ENCODE measurements around the gene KLHL35.

Gene KLHL35

DNA sequence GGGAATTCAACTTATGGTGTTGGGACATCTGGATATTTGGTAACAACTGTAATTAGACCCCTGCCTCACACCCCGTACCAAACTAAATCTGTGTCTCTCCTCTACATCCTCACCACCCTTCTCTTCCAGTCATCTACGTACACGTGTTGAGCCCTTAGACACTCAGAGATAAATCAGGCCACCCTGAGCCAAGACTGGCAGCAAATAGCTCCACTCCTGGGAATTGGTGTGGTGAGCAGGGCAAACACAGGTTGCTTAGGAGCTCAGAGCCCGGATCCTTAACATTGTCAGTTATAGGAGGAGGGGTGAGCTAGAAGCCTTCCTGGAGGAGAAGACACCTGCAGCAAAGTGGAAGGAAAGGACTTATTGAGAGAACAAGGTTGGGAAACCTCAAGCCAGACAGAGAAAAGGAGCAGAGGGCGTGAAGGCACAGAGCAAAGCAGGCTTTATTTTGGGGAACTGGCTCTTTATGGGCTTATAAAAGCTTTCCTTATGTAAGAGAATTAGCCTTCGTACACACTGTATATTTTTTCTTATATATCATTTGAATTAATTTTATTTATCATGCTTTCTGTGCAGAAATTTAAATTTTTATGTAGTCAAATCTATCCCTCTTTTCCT, 36.9 kb upstream of the KLHL35 start:
- in situ Hi-C loops (cut with MboI; ENCODE audit: low sequenced_read_pairs): no loop called here

DNA sequence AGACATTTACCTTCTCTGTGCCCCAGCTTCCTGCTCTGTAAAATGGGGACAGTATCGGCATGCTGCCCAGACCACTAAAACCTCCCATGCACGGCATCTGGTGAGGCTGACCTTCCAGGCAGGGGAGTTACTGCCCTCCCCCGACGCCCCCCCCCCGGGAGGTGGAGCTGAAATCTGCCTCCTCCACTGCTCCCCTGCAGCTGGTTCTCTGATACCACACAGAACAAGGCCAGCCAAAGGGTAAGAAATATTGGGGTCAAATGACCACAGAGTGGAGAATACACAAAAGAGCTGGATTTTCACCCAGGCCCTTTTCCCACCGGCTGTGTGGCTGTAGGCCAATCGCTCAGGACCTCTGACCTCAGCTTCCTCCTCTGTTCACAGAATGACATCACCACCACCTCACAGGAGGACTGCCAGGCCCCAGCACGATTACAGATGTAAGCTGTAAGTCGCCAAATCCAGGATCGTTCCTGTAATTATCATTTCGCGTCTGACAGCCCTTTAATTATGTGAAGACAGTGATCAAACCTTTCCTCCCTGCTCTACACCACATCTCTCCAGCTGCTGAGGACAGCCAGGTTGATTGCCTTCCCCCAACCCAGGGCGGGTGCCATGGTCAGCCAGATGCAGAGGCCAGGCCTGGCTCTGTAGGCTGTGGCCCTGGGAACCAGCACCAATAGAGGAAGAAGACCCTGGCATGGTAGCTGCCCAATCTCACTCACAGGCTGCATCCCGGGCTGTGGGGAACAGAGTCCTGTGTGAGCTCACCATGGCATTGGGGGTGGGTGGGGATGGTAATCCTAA, 35.7 kb upstream of the KLHL35 start:
- in situ Hi-C loops (cut with MboI; ENCODE audit: low sequenced_read_pairs): no loop called here

DNA sequence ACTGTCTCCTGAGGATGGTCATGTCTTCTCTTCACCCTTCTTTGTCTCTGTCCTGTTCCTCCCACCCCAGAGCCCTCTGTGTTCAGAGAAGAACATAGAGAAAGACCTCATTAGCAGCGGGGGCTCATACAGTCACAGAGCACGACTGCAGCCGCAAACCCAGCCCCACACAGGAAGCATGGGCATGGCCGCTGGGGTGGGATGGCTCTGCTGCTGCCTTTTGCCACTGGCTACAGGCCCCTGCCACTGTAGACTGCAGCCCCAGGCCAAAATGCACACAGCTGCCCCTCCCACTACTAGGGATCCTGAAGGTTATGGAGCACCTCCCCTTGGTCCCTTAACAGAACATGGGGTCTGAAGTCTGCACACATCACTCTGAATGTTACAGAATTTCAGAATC, 34.9 kb upstream of the KLHL35 start:
- in situ Hi-C loops (cut with MboI; ENCODE audit: low sequenced_read_pairs): no loop called here

DNA sequence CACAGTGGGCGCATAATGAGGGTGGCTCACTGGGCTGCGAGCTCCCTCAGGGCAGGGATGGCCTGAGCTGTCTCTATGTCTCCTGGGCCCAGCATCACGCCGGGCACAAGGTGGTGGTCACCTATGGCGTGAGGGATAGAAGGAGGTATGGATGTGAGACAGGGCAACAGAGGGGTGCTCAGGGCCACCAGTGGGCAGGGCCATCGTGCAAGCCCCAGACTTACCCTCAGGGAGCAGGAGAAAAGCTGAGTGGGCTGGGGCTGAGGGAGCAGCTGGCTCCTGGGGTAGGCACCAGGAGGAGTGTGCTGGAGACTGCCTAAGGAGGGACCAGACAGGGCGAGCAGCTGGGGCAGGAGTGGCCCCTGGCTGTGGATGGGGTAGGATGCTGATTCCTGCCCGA, 34.3 kb upstream of the KLHL35 start:
- in situ Hi-C loops (cut with MboI; ENCODE audit: low sequenced_read_pairs): no loop called here

DNA sequence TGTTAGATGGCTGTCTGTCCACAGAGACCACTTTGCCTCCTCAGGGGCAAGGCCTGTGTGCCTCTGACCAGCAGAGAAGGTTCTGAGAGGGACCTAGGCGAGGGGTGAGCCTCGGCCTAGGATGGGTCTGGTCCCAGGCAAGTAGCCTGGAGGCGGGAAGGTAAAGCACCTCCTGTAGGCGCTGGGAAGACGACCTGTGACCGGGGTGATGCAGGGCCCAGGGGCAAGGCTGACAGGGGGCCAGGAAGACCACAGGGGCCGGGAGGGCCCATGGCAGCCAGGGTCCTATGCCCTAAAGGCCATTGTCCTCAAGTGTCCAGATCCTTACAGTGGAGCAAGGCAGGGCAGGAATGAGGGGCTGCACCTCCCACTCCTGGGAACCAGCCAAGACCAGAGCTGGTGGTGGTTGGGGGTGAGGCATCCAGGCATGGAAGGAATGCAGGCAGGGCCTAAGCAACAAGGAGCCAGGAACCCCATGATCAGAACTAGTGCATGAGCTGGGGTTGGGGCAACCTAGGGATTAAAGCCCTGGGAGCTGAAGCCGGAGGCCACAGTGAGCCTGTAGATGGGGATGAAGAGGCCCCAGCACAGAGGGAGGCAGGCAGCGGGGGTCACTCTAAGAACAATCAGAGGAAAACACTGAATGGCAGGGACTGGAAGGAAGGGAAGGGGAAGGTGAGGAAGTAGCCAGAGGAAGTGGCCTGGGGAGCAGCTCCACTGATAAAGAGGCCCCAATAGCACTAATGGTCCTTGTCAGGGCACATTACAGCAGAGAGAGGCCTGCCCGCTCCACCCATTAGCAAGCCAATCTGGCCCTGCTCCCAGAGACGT, 32.9 kb upstream of the KLHL35 start:
- in situ Hi-C loops (cut with MboI; ENCODE audit: low sequenced_read_pairs): no loop called here

DNA sequence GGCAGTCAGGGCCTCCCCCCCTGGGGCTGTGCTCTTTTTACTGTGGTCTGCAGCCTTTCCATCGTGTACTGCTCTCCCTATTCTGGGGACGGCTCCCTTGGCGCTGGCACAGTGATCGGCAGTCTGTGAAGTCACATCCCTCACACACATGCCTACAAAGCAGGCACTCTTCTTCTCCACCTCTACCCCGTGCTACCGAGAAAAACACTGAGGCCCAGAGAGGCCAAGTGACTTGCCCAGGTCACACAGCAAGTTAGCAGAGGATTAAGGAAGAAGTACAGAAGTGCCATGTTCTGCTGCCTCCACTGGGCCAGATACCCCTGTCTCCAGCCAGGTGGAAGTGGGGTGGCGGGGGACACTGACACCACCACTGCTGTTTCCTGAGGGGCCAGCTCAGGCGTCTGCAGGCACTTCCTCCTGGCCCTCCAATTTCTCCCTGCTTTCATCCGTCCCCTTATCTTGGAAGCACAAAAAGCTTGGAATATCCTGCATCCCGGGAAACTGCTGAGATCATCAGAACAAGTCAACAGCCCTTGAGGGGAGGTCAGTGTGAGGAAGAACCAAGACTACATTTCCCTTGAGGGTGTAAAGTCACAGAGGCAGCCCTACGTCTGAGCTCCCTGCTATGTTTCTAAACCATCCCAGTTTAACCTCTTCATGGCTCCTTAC, 30.2 kb upstream of the KLHL35 start:
- in situ Hi-C loops (cut with MboI; ENCODE audit: low sequenced_read_pairs): no loop called here

DNA sequence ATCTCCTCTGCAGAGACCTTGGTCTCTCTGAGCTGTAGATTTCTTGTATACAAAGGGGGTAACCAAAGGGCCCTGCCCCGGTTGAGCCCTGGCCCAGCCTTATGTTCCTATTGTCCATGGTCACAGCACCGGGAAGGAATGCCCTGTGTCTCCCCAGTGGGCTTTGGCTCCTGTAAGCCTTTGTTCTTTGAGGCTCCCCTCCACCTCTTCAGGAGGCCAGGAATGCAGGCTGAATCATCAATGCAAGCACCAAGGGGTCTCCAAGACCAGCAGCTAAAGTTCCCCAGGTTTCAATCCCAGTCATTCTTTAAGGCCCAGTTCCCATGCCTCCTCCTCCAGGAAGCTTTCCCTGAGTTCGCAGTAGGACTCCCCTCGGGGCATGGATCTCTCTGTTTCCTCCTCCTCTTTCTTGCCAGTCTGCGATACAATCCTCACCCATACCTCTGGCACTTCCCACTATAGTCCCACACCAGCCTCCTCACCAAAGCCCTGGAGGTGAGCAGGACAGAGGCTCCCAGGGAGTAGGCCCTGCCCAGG, 29.2 kb upstream of the KLHL35 start:
- in situ Hi-C loops (cut with MboI; ENCODE audit: low sequenced_read_pairs): no loop called here

DNA sequence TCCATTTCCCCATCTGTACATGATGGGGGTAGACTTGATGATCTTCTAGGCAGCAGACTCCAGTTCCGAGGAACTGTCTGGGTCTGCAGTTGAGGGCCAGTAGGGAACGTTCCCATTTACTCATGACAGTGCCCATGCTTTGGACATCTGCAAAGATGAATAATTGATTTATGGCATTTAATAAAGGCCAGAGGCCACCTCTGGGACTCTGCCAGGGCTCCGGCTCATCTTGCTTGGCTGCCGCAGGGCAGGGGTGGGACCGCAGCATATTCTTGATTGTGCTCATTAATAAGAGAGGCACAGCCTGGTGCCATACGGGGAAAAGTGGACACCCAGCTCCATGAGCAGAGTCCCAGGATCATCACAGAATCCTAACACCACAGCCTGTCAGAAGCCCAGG, 28.1 kb upstream of the KLHL35 start:
- in situ Hi-C loops (cut with MboI; ENCODE audit: low sequenced_read_pairs): no loop called here

DNA sequence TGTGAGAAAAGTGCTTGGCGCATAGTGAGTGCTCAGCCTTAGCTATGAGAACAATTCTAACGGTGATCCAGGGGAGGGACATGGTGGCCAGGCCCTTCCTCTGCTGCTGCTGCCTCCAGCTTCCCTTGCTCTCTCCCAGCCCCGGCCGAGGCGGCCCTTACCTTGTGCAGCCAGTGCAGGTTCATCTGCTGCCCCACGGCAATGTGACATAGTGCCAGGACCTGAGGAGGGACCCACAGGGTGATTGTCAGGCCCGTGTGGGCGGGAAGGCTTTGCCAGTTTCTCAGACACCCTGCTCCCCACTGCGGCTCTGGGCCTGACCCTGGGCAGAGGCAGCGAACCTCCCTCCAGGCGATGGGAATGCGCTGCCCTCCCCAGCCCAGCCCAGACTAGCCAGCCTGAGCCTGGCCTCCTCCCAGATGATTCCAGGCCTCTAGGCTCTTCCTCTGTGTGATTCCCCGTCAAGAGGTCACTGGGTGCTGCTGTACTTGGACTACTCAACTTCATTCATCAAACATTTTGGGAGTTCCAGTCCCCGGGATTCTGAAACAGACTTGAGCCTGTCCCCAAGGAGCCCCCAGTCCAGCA, 23.7 kb upstream of the KLHL35 start:
- in situ Hi-C loops (cut with MboI; ENCODE audit: low sequenced_read_pairs): no loop called here

DNA sequence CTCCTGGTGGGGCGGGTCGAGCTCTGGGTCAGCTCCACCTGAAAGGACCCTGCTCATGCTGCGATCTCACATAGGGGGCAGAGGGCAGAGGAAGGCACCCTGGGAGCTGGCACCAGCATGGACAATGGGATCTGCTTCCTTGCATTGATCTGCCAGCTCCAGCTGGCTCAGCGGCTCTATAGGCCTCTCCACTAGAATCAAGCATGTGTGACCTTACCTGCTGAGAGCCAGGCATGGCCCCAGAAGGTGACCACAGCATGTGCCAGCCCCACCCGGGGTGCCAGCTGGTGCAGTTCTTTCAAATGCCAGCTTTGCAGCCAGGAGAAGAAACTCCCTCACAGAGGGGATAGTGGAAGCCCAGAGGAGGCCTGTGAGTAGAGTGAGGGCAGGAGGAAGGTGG, 22.0 kb upstream of the KLHL35 start:
- in situ Hi-C loops (cut with MboI; ENCODE audit: low sequenced_read_pairs): no loop called here

DNA sequence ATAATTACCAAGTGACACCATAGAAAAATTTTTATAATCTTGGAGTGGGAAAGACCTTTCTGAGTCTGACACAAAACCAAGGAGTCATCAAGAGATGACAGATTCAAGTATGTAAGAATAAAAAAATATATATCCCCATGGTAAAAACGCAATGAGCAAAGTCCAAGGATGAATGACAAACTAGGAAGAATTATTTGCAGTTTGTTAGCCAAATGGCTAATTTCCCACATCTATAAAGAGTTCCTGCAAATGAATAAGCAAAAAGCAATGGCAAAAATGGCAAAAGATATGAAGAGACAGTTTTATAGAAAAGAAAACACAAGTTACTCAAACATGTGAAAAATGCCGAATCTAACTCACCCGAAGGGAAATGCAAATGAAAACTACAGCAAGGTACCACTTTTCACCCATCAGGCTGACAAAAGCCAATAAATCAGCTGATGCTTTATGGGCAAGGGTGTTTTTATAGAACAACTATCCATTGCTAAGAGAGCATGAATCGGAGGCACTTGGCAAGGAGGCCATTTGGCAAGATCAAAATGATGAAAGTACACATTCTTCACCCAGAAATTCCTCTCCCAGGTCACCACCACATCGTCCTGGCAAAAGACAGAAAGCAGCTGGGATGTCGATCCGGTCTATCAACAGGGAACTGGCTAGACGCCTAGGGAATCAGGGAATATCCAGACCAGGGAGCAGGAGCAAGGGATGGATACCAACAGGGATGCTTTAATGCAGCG, 21.1 kb upstream of the KLHL35 start:
- in situ Hi-C loops (cut with MboI; ENCODE audit: low sequenced_read_pairs): no loop called here

DNA sequence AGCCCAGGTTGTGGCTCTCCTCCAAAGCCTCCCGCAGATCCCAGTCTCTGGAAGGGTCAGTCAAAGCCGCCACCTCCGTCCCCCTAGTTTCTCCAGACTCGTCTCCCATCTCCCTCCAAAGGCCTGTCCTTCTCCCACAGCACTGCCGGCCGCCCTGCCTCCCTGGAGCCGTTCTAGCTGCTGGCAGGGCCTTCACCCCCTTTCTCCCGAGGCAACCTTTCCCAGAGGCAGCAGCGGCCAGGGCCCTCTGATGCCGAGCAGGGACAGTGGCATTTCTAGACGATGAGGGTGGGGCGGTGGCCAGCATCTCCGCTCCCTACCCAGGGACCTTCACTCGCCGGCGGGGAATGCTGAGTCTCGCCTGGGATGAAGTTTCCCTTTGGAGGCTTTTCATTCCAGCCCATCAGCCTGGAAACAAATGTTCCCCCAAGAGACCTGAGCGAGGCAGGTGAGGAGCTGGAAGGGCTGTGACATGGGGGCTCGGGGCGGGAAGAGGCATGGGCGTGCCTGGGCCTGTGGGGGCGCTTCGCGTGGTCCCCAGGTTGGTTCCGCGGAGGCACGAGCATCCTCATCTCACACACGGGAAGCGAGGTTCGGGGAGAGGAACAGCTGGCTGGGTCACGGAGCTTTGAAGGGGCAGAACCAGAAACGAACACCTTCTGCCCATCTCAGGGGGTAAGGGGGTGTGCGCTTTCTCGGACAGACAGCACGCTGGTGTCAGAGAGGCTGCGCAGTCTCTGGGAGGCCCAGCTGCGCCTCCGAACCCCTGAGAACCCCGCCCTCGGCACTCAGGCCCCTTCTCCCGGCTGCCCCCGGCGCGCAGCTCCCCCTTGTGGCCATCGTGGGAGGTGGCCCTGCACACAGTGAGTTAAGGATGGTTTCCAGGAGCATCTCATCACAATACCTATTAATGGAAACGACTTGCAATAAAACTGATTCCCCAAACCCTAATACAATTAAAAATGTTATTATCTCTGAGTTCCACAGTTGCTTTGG, 18.1 kb upstream of the KLHL35 start:
- in situ Hi-C loops (cut with MboI; ENCODE audit: low sequenced_read_pairs): no loop called here

DNA sequence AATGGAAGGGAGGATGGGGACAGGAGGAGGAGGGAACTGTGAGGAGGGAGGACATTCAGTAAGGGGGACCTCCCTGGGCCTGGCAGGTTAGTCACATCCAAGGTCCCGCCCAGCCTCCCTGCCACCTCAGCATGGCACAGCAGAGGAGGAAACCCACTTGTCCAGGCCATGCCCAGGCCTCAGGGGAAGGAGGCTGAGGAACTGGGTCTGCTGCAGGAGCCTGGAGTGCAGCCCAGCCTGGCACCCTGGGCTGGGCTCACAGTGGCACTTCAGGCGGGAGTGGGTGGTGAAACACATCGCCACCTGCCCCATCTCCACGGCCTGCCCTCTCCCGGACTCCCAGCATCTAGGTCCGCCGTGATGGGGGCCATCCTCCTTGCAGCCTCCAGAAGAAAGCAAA, 17.2 kb upstream of the KLHL35 start:
- in situ Hi-C loops (cut with MboI; ENCODE audit: low sequenced_read_pairs): no loop called here

DNA sequence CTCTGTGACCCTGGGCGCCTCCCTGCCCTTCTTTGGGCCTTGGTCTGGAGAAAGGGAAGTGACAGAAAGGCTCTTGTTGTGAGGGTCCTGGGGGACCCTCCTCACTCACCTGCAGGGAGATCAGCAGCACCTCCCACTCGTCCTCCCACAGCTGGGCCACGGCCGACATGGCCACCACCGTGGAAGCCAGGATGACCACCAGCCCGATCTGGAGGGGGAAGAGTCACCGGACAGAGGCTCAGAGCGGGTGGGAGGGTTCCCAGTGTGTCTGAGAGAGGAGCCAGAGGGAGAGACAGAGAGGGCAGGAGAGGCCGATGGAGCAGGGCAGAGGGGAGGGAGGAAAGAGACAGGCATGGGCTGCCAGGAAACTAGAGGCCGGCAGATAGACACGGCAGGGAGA, 16.8 kb upstream of the KLHL35 start:
- in situ Hi-C loops (cut with MboI; ENCODE audit: low sequenced_read_pairs): loop anchor here (5.0 kb wide), 1 partner anchor 83 kb away; no protein-coding TSS in a partner anchor

DNA sequence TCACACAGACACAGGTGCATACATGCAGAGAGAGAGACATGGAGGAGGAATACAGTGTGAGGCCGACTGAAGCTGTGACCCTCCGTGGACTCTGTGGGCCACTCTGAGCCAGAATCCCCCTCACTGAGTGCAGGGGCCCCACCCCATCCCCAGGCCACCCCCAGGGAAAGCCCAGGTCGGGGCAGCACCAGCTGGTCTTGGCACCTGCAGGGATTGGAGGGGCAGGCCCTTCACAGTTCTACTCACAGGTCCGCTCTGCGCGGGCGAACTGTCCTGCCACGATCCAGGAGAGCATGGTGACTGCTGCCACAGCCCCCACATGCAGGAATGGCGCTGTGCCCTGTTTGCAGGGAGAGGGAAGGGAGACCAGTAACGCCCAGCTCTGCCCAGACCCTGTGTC, 16.3 kb upstream of the KLHL35 start:
- in situ Hi-C loops (cut with MboI; ENCODE audit: low sequenced_read_pairs): loop anchor here (5.0 kb wide), 1 partner anchor 83 kb away; no protein-coding TSS in a partner anchor

DNA sequence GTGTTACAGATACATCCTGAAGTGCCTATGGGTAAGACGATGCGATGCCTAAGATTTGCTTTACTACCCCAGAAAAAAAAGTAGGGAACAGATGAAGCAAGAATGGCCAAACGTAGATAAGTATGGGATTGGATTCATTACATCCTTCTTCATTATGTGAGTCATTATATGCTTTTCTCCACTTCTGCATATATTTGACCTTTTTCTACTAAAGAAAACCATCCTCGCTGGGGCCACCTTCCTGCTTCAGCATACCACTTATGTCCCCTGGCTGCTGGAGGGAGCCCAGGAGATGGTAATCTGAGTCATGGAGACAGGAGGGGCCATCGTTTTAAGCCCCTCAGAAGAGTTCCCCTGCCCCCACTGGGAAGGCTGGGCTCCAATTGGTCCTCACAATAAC, 14.4 kb upstream of the KLHL35 start:
- in situ Hi-C loops (cut with MboI; ENCODE audit: low sequenced_read_pairs): loop anchor here (5.0 kb wide), 1 partner anchor 85 kb away; no protein-coding TSS in a partner anchor

DNA sequence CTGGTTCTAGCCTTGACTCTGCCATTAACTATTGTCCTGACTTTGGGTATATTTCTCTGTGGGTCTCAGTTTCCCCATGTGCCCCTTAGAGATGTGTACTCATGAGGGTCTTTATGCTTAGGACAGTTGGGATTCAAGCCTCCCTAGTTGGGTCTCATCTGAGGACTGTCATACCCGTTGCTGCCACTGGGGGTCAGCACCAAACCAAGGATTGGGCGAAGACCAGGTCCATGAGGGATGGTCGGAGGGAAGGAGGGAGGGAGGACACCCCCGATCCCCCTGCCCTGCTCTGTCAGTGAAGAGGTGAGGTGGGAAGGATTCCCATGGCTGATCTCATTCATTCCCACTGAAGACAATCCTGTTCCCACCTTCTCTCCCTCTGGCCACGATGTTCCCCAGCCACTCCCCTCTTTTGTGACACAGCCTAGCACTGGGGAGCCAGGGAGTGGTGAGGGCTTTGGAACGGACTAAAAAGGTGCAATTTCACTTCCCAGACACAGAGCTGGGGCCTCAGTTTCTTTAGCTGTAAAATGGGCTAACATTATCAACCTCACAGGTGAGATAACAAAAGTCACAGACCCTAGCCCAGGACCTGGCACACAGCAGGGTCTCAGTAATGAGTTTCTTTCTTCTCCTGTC, 12.4 kb upstream of the KLHL35 start:
- in situ Hi-C loops (cut with MboI; ENCODE audit: low sequenced_read_pairs): loop anchor here (5.0 kb wide), 1 partner anchor 87 kb away; no protein-coding TSS in a partner anchor

DNA sequence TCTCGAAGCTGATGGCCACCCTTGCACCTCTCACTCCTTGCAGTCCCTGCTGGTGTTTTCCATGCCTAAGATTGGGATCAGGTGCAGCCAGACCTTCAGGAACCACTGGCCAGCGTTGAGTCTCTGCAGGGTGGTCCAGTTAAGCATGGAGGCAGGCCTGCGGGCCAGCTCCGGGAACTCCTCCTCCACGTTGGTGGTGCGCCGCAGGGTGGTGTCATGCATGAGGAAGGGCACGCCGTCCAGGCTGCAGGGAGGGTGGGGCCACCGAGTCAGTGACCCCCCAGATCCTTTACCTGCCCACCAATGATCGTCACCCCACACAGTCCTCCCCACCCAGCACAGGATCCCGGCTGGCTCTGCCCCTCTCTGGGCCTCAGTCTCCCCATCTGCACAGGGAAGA, 10.0 kb upstream of the KLHL35 start:
- in situ Hi-C loops (cut with MboI; ENCODE audit: low sequenced_read_pairs): no loop called here

Measured in HL-60/S4 treated with retinoic acid at 250 ng/mL for 4 days and 3 days (cell line).